OCI-LY1 (cell line): ENCODE results near the gene ZNF649.

Experiments used
- CTCF ChIP-seq: fragments of 200-600 bp; sonication (generic), shearing (Covaris generic); IDR thresholded peaks from 2 replicates; pipeline ENCODE4 v1.5.1; 2017; ENCODE audit warnings: mild to moderate bottlenecking, antibody characterized with exemption, low read length, moderate library complexity, mixed read lengths
- EZH2 ChIP-seq: fragments of 200-600 bp; sonication (generic), shearing (Covaris generic); IDR thresholded peaks from 2 replicates; pipeline ENCODE4 v1.8.0; 2017; ENCODE audit warnings: borderline replicate concordance, mixed run types, mild to moderate bottlenecking, antibody characterized with exemption, low read length, moderate library complexity, mixed read lengths

GRCh38 chr19:51903192-51903591, 1.6 kb downstream of the ZNF649 start:
- TF ChIP-seq CTCF (no peak), EZH2 (no peak)
